GM03348 (cell line): ENCODE results near the gene ZNF292.
"Not testable (repeated sequence)": the region's sequence is repeated elsewhere in the genome, so short reads cannot be mapped to it uniquely, and the experiment has no call there.

Experiments
- DNase-seq: peaks from one replicate; pipeline ENCODE4 v3.0.0; 2012; ENCODE audit warnings: low spot score

The ZNF292 gene

GRCh38 chr6:87164004-87164403, 8.6 kb downstream of the ZNF292 start:
- DNase-seq, result no peak

- DNase-seq, result no peak
These were observed 9.1 kb downstream of the ZNF292 start for GRCh38 chr6:87164506-87164905.

- DNase-seq, result no peak
These were observed 9.8 kb downstream of the ZNF292 start for GRCh38 chr6:87165185-87165584.

GRCh38 chr6:87171938-87172633, 16.7 kb downstream of the ZNF292 start:
- DNase-seq, result no peak

GRCh38 chr6:87174078-87174579, 18.8 kb downstream of the ZNF292 start:
- DNase-seq, result no peak

GRCh38 chr6:87176493-87176892, 21.1 kb downstream of the ZNF292 start:
- no peak for DNase-seq

GRCh38 chr6:87180105-87180728, 24.9 kb downstream of the ZNF292 start:
- DNase-seq, result no peak

- DNase-seq, result no peak
These were observed 26.5 kb downstream of the ZNF292 start for GRCh38 chr6:87181903-87182302.

GRCh38 chr6:87182321-87182720, 27.0 kb downstream of the ZNF292 start:
- no peak for DNase-seq

- DNase-seq, result no peak
These were observed 27.6 kb downstream of the ZNF292 start for GRCh38 chr6:87182940-87183339.

- peak; percentile 24 for DNase-seq
These were observed 28.3 kb downstream of the ZNF292 start for GRCh38 chr6:87183687-87184086.

- no peak for DNase-seq
These were observed 29.4 kb downstream of the ZNF292 start for GRCh38 chr6:87184762-87185250.

GRCh38 chr6:87196275-87196842, 41.0 kb downstream of the ZNF292 start:
- no peak for DNase-seq

- DNase-seq, result no peak
These were observed 42.2 kb downstream of the ZNF292 start for GRCh38 chr6:87197547-87197946.

- not testable (repeated sequence) for DNase-seq
These were observed 42.9 kb downstream of the ZNF292 start for GRCh38 chr6:87198022-87198810.

GRCh38 chr6:87199787-87200186, 44.4 kb downstream of the ZNF292 start:
- DNase-seq, result no peak

- DNase-seq, result peak; percentile 28
These were observed 45.3 kb downstream of the ZNF292 start for GRCh38 chr6:87200469-87201175.

- DNase-seq, result no peak
These were observed 48.2 kb downstream of the ZNF292 start for GRCh38 chr6:87203448-87204023.

GRCh38 chr6:87209812-87210211, 54.4 kb downstream of the ZNF292 start:
- no peak for DNase-seq

- no peak for DNase-seq
These were observed 55.6 kb downstream of the ZNF292 start for GRCh38 chr6:87210979-87211378.

- DNase-seq, result no peak
These were observed 57.2 kb downstream of the ZNF292 start for GRCh38 chr6:87212596-87212995.
